Vagina (tissue), 2 donors: Measurements from ENCODE around the gene MYB. TPM values are rescaled to one million over a fixed set of nuclear protein-coding genes. Genes with fewer than 3 reads are reported as not detected.
"Not testable (repeated sequence)": the region's sequence is repeated elsewhere in the genome, so short reads cannot be mapped to it uniquely, and the experiment has no call there.

Experiments
- DNase-seq, 2 donors: peaks; one replicate each; pipeline ENCODE4 v3.0.0-alpha.2; 2017; ENCODE audit errors: extremely low spot score in 2 of 2
- H3K27ac ChIP-seq: fragments of 200-600 bp; sonication (generic); one replicate; pipeline ENCODE4 v1.5.1; 2019
- H3K27me3 ChIP-seq: fragments of 200-600 bp; sonication (generic); one replicate; pipeline ENCODE4 v1.5.1; 2019
- H3K36me3 ChIP-seq, 2 donors: fragments of 200-600 bp; sonication (generic); one replicate each; pipeline ENCODE4 v1.5.1; 2017 to 2019
- H3K4me1 ChIP-seq: fragments of 200-600 bp; sonication (generic); one replicate; pipeline ENCODE4 v1.5.1; 2019
- H3K4me3 ChIP-seq, 2 donors: fragments of 200-600 bp; sonication (generic); 1 replicate in 1 of 2; 2 replicates in 1 of 2; pipeline ENCODE4 v1.5.1; 2016 to 2019
- H3K9me3 ChIP-seq: fragments of 200-600 bp; sonication (generic); one replicate; pipeline ENCODE4 v1.5.1; 2019
- CTCF ChIP-seq, 3 experiments: fragments of 450-650 bp in 2 of 3; fragments of 200-600 bp in 1 of 3; sonication (generic) in 1 of 3; IDR thresholded peaks; one replicate each; pipeline ENCODE4 v1.5.1; 2017 to 2019; ENCODE audit warnings: antibody characterized with exemption in 3 of 3, mild to moderate bottlenecking in 2 of 3, moderate library complexity in 2 of 3
- POLR2A ChIP-seq, 2 donors: fragments of 450-650 bp; IDR thresholded peaks; one replicate each; pipeline ENCODE4 v1.6.1; 2017; ENCODE audit warnings: antibody characterized with exemption in 2 of 2, mild to moderate bottlenecking in 2 of 2, moderate library complexity in 2 of 2
- POLR2AphosphoS5 ChIP-seq, 2 donors: sonication (generic); formaldehyde crosslinking; IDR thresholded peaks; one replicate each; pipeline ENCODE4 v1.9.0; 2017; ENCODE audit warnings: antibody characterized with exemption in 2 of 2, mild to moderate bottlenecking in 2 of 2, low read depth in 1 of 2; ENCODE audit not compliant: insufficient read depth in 1 of 2
- intact Hi-C: fragments of 100-400 bp; cut with DNase I; formaldehyde crosslinking; loops from one replicate; pipeline ENCODE4 v1.15.1; 2023
- total RNA-seq: library from RNA; depleted of rRNA; stranded (reverse); fragments of >200 nt; gene quantifications from one replicate; pipeline ENCODE4 v1.2.3, GENCODE V29; 2016

Gene MYB
- total RNA-seq, 1 donor from 2014 or later: 2.5 TPM

- TF ChIP-seq POLR2AphosphoS5 (IDR thresholded peaks at IDR 0.05; ENCODE audit: insufficient read depth in 1 of 2, low read depth in 1 of 2) (no peak), POLR2A (IDR thresholded peaks at IDR 0.05) (no peak), CTCF (IDR thresholded peaks at IDR 0.05) (no peak)
- no peak overlapping the region for H3K4me3 ChIP-seq
Measured at GRCh38 chr6:135159531-135159930, 21.6 kb upstream of the MYB start.

GRCh38 chr6:135161411-135162395, 19.4 kb upstream of the MYB start:
- Histone ChIP-seq H3K27ac (no peak overlapping the region), H3K4me3 (no peak overlapping the region), H3K27me3 (no peaks in the 10 kb centered on the region), H3K4me1 (no peaks in the 10 kb centered on the region), H3K36me3 (no peaks in the 10 kb centered on the region), H3K9me3 (no peaks in the 10 kb centered on the region)
- intact Hi-C loops: no loop called here
- DNase-seq: no peak
- TF ChIP-seq POLR2AphosphoS5 (IDR thresholded peaks at IDR 0.05; ENCODE audit: insufficient read depth in 1 of 2, low read depth in 1 of 2) (no peak), CTCF (IDR thresholded peaks at IDR 0.05) (no peak), POLR2A (IDR thresholded peaks at IDR 0.05) (no peak)

More at GRCh38 chr6:135159531-135159930, 21.6 kb upstream of the MYB start:
- H3K27me3 ChIP-seq: no peaks in the 10 kb centered on the region
- H3K4me1 ChIP-seq: no peaks in the 10 kb centered on the region
- no peaks in the 10 kb centered on the region for H3K36me3 ChIP-seq
- H3K9me3 ChIP-seq: no peaks in the 10 kb centered on the region
- no peak overlapping the region for H3K27ac ChIP-seq
- intact Hi-C loops: no loop called here
- no peak for DNase-seq

- peak in 1 of 3 experiments; percentile 16 for TF ChIP-seq CTCF (IDR thresholded peaks at IDR 0.05)
- TF ChIP-seq POLR2AphosphoS5 (IDR thresholded peaks at IDR 0.05; ENCODE audit: insufficient read depth in 1 of 2, low read depth in 1 of 2): no peak
- Histone ChIP-seq H3K27me3 (no peaks in the 10 kb centered on the region), H3K27ac (no peak overlapping the region), H3K4me3 (no peak overlapping the region), H3K36me3 (no peaks in the 10 kb centered on the region), H3K4me1 (no peaks in the 10 kb centered on the region), H3K9me3 (no peaks in the 10 kb centered on the region)
- no peak for DNase-seq
- intact Hi-C loops: no loop called here
Measured at GRCh38 chr6:135162678-135163439, 18.2 kb upstream of the MYB start.

- Histone ChIP-seq H3K4me3 (no peak overlapping the region), H3K4me1 (no peaks in the 10 kb centered on the region), H3K27ac (no peak overlapping the region), H3K36me3 (no peaks in the 10 kb centered on the region), H3K27me3 (no peaks in the 10 kb centered on the region), H3K9me3 (no peaks in the 10 kb centered on the region)
- intact Hi-C loops: no loop called here
- no peak for DNase-seq
- TF ChIP-seq POLR2A (IDR thresholded peaks at IDR 0.05) (no peak), CTCF (IDR thresholded peaks at IDR 0.05) (no peak), POLR2AphosphoS5 (IDR thresholded peaks at IDR 0.05; ENCODE audit: insufficient read depth in 1 of 2, low read depth in 1 of 2) (no peak)
Measured at GRCh38 chr6:135163440-135163738, 17.7 kb upstream of the MYB start.

GRCh38 chr6:135164387-135164786, 16.7 kb upstream of the MYB start:
- H3K4me1 ChIP-seq, H3K27me3 ChIP-seq, H3K27ac ChIP-seq, H3K36me3 ChIP-seq, H3K4me3 ChIP-seq, intact Hi-C loops, DNase-seq, H3K9me3 ChIP-seq: not testable (repeated sequence)
